Raji (cell line): Measurements from ENCODE around the gene CCBE1.

Experiments used
- POLR2A ChIP-seq: IDR thresholded peaks from 2 replicates; pipeline ENCODE4 v1.6.1; 2011; ENCODE audit warnings: low read depth, low read length, control low read depth; ENCODE audit not compliant: insufficient read depth

The CCBE1 gene

DNA sequence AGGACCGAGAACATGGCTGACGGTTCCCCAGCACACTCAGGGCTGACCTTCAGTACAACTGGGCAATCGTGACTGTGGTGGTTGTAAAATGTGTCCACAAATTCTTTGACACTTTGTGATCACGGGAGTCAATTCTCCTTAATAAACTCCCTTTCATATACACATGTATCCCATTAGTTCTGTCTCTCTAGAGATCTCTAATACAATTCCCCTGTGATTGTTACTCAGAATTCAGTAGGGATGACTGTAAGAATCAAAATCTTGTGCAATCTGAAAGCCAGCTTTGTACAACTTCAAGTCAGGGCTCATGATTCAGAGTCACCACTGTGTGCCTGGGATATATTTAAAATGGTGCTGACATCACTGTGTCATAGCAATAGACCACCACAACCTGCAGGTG lies 248.7 kb downstream of the CCBE1 start:
- no peak for TF ChIP-seq POLR2A

DNA sequence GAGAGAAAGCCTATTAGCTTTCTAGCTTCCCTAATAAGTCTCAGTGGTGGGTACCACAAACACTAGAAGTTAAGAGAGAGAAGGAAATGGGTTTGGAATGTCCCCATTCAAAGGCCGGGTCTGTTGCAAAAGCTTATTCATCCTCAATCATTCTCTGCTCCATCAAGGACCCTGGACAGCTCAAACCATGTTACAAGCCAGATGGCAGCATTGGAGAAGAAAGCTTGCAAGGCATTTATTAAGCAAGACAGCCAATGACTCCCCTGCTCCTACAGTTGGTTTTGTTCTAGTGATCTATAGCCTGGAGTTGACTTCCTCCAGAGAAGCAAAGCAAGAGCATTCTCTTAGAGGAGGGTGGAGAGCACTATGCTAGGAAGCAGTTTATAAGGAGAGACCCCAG lies 251.2 kb downstream of the CCBE1 start:
- no peak for TF ChIP-seq POLR2A

DNA sequence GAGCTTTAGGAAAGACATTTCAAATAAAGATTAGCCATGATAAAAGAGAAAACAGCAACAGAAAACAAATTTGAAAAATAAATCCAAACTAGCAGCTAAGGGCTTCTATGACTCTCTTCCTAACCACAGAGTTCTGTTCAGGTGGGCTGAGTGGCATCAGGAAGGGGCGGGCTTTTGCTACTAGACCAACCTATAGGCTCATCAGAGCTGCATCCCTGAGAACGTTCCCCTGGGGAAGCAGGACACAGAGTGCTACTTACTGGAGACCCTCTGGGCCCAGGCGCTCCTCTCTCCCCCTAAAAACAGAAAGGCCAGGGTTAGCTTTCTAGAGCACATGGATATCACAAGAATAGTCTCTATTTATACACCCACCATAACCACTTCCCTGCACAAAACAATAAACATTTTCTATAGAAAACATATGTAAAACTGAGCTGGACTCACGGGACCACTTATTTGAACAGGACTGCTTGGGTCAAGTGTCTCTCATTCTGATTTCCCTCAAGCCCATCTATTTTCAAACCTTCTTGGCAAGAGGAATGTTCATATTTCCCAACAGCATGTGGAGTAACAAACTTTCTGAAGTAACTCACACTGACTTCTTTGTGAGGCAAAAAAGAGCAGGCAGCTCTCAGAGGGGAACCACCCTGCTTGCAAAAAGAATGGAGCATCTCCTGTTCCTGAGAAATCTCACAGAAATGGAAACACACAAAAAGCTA lies 259.2 kb downstream of the CCBE1 start:
- TF ChIP-seq POLR2A: no peak

DNA sequence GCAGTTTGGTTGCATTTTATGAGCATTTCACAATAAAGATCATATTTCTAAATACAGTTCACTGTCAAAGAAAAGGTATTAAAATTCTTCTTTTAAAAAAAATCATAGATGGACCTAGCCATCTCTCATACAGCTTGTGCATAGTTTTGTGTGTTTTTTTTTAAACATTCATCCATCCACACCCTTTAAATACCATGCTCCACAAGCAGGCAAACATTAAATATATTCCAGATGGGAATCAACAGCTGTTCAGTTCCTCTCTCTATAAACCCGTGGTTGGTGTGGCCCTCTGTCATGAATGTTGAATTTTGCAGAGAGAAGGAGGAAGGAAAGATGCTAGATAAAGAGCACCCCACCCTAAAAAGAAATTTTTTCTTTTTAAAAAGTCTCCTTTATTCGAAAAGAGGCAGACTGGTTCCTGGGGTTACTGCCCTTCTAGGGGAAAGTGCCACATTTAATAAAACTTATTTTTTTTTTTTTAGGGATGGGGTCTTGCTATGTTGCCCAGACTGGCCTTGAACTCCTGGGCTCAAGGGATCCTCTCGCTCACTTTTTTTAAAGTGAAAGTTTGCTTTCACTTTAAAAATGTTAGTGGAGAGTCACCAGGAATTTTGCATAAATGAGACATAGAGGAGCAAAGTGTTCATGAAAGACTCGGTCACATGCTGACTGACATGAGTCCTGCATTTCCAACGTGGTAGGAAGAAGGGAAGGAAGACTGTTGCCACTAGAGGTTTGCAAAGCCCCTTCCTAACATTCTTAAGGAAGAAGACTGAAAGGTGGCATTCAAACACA lies 264.2 kb downstream of the CCBE1 start:
- TF ChIP-seq POLR2A: no peak

DNA sequence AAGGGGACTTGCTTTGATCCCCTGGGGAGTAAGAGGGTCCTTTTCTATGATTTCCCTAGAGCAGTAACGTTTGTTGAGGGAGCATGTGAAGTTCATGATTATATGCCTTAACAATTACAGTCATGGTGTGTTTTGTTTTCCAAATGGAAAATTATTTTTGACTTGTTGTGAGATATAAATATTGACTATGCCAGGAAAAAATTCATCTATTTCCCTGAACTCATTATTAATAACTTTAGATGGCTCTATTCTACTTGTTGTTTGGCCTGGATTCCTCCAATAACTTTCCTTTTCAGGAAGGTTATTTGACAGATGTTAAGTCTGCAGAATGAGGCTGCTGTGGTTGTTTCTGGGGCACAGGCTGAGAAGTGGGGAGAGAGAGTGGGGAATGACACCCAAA lies 266.1 kb downstream of the CCBE1 start:
- no peak for TF ChIP-seq POLR2A

DNA sequence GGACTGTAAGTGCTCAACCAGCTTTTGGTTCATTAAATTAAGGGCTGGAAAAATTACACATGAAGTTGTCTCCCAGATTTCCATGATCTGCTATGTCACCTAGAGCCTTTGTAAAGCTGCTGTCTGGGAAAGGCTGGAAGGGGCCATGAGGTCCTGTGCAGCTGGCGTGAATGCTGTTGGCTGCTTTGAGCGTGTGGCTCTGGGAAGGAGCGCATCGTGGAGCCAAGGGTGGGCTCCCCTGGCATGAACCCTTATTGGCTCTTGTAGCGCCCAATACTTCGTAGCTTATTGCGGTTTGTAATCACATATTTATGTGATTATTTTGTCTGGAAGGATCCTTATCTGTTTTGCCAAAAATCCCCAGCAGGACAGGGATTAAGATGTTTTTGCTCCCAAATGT lies 267.6 kb downstream of the CCBE1 start:
- TF ChIP-seq POLR2A: no peak

DNA sequence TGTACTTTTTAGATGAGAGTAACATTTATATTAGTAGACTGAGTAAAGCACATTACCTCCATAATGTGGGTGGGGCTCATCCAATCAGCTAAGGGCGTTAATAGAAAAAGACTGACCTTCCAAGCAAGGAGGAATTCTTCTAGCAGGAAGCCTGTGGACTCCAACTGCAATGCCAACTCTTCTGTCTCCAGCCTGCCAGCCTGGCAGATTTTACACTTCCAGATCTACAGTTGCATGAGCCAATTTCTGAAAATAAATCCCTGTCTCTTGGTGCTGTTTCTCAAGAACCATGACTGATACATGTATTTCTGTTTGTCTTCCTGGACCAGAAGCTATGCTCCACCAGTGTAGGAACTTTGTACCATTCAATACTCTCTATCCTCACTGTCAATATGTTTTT lies 269.2 kb downstream of the CCBE1 start:
- TF ChIP-seq POLR2A: no peak

DNA sequence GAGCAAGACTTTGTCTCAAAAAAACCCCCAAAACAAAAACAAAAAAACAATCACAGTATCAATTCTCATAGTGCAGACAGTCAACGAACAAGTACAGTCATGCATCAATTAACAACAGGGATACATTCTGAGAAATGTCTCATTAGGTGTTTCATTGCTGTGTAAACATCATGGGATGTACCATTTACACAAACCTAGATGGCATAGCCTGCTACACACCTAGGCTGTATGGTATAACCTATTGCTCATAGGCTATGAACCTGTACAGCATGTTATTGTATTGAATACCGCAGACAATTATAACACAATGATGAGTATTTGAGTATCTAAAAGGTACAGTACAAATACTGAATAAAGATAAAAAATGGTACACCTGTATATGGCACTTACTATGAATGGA lies 270.4 kb downstream of the CCBE1 start:
- TF ChIP-seq POLR2A: no peak

DNA sequence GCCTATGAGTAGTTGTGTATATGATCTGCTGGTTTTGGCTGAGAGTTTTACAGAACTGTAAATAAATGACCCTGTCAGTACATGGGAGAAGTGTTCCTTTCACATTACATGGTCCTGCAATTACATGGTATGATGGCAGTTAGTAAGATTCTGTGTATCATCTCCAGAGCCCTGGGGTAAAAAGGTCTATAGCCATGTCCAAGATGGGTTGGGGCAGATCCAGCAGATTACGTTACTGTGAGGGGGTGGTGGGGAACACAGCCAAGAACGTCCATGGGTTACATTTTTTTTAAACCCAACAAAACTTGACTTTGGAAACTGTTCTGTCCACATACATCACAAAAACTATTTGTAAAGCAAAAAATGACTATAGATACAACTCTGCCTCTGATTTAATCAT lies 274.0 kb downstream of the CCBE1 start:
- TF ChIP-seq POLR2A: no peak

DNA sequence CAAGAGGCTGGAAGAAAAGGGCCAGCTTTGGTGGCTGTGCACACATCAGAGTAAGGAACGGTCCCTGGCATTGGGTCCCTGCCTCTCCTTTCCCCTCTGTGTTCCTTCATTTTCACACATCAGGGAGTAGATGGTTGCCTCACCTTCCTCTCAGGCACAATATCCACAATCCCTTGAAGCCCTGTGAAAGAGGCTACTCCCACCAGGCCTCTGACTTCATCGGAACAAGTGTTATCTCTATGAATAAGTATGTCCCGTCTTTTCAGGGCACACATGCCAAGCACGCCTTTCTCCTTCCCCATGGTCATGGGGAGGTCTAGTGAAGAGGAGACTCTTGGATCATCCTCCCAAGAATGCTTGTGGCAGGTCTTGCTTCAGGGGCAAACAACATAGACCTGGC lies 277.0 kb downstream of the CCBE1 start:
- no peak for TF ChIP-seq POLR2A

DNA sequence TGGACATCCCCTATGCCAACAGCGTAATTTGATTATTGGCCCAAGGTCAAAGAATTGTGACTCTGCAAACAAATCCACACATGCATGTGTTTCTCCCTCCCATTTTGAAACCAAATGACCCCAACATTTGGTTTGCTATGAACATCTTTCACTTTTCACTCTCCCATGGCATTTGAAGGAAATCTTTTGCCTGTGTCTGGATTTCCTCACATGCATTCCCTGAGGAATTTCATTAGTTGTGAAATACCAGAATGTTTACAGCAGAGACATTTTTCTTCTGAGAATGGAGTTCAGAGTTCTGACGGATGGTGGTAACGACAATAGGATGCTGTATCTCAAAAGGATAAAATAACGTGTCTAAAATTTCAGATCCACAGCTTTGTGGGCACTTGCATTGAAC lies 277.8 kb downstream of the CCBE1 start:
- no peak for TF ChIP-seq POLR2A

DNA sequence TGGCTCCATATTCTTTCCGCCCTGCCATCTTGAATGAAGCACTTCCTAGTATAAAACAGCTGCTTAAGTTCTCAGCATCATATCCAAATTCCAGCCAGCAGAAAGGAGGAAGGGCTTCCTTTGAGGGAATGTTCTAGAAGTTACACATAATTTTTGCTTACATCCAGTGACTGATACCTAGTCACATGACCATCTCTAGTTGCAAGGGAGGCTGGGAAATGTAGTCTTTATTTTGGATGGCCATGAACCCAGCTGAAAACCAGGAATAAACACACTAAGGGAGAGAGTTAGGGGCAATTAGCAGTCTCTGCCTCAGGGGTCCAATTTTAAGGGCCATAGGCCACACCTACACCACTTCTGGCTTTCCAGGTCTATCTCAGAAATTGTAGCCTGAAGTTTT lies 280.4 kb downstream of the CCBE1 start:
- no peak for TF ChIP-seq POLR2A

DNA sequence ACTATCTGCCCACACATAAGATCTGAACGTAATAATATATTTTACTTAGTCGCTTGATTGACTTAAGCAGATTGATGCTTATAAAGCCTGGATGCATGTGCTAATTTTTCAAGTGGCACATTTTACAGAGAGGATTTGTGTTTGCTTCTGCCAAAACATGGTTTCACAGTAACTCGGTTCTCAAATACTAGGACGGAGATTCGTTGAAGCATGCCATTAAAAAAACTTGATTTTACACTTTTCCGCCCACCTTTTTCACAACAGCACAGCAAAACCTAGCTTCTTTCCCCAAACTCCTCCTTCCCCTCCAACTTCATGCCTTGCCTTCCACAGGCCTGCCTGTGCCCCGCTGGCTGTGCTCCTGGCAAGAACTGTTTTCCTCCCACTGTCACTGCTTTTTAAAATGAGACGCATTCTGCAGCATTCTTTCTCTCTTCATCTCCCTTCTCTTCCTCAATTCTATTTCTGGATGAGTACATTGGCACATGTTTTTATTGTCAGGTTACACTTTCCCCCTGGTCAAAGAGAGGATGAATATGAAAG lies 283.0 kb downstream of the CCBE1 start:
- TF ChIP-seq POLR2A: no peak

DNA sequence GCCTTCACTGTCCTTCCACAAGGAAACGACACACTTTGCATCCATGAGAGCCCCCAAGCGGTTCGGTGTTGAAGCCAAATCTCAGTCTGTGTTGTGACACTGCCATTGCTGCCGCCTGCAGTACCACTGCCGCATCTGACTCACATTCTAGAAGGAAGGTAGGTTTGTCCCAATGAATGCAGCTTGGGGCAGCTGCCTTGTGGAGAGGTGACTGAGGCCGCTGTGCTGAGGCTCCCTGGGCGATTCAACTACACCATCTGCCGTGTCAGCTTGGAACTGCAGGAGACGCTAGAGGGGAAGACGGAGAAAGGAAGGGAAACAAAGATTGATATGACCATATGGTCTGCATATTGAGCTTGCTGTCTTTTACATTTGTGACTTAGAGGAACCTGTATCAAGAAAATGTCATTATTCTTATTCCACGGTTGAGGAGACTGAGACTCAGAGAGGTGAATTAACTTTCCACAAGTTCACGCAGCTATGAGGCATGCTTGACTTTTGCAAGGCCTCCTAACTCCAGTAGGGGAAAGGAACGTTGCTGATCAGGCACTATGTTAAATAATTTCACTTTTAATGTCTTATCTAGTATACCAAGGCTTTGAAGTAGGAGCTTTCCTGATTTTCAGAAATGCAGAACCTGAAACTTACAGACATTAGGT lies 294.7 kb downstream of the CCBE1 start:
- no peak for TF ChIP-seq POLR2A

DNA sequence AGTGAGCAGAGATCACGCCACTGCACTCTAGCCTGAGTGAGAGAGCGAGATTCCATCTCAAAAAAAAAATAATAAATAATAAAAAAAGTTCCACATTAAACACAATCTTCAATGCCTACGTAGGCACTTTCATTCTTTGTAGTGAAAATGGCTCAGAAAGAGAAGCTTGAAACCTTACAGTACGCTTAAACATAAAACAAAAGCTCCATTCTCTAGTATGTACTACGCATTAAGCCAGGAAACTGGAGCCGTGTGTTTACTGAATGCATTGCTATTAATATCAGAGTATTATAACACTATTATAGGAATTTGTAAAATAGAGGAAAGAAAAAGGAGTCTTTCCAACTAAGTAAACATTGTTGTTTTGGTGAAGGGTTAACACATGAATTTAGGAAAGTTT lies 296.8 kb downstream of the CCBE1 start:
- TF ChIP-seq POLR2A: no peak
